Smooth muscle cell (in vitro differentiated cells): ENCODE measurements around the gene PIK3R4. TPM values are rescaled to one million over a fixed set of nuclear protein-coding genes. Genes with fewer than 3 reads are reported as not detected.

ENCODE experiments used
- DNase-seq: peaks from one replicate; lab custom pipeline; 2025; ENCODE audit not compliant: unreplicated experiment; lab: John Stamatoyannopoulos, UW
- H2AFZ ChIP-seq: fragments of 200-600 bp; sonication (generic); 2 replicates; pipeline ENCODE4 v1.6.0; 2016; ENCODE audit warnings: antibody characterized with exemption, low read depth, mild to moderate bottlenecking
- H3F3A ChIP-seq: fragments of 200-600 bp; sonication (generic); 2 replicates; pipeline ENCODE4 v1.6.0; 2017; ENCODE audit warnings: antibody characterized with exemption, low read depth
- H3K27ac ChIP-seq: fragments of 200-600 bp; sonication (generic); 2 replicates; pipeline ENCODE4 v1.5.1; 2016; ENCODE audit warnings: low read depth, mild to moderate bottlenecking
- H3K27me3 ChIP-seq: fragments of 200-600 bp; sonication (generic); 2 replicates; pipeline ENCODE4 v1.6.1; 2016; ENCODE audit warnings: low read depth, mild to moderate bottlenecking
- H3K36me3 ChIP-seq: fragments of 200-600 bp; sonication (generic); 2 replicates; pipeline ENCODE4 v1.5.1; 2016; ENCODE audit warnings: low read depth
- H3K4me1 ChIP-seq: fragments of 200-600 bp; sonication (generic); 2 replicates; pipeline ENCODE4 v1.5.1; 2016; ENCODE audit warnings: low read depth
- H3K4me2 ChIP-seq: fragments of 200-600 bp; sonication (generic); 2 replicates; pipeline ENCODE4 v1.6.0; 2016; ENCODE audit warnings: mild to moderate bottlenecking
- H3K4me3 ChIP-seq: fragments of 200-600 bp; sonication (generic); 2 replicates; pipeline ENCODE4 v1.5.1; 2016; ENCODE audit warnings: mild to moderate bottlenecking
- H3K79me2 ChIP-seq: fragments of 200-600 bp; sonication (generic); 2 replicates; pipeline ENCODE4 v1.6.0; 2016; ENCODE audit warnings: low read depth, mild to moderate bottlenecking
- H3K9ac ChIP-seq: fragments of 200-600 bp; sonication (generic); 2 replicates; pipeline ENCODE4 v1.6.0; 2016; ENCODE audit warnings: low read depth
- H3K9me3 ChIP-seq: fragments of 200-600 bp; sonication (generic); replicated peaks from 2 replicates; pipeline ENCODE4 v1.5.1; 2016; ENCODE audit warnings: low read depth
- H4K20me1 ChIP-seq: fragments of 200-600 bp; sonication (generic); 2 replicates; pipeline ENCODE4 v1.6.0; 2016; ENCODE audit warnings: low read depth
- WGBS: methylation state at CpG from one replicate; pipeline ENCODE4 v1.1.7; 2016; ENCODE audit warnings: low lambda C conversion rate; 5-methylcytosine and 5-hydroxymethylcytosine counted together
- polyA plus RNA-seq: library from polyadenylated mRNA; unstranded; fragments of >200 nt; fragmentation: Nextera tagmentation; extraction: Ambion mirVana; gene quantifications from 2 replicates; pipeline ENCODE4 v1.2.1, GENCODE V29; 2016
- total RNA-seq: library from RNA; depleted of rRNA; stranded (reverse); fragments of >200 nt; gene quantifications from 2 replicates; pipeline ENCODE4 v1.2.3, GENCODE V29; 2014
- TF ChIP-seq, protein P1 (sequence below): fragments of 200-600 bp; sonication (generic); IDR thresholded peaks from 2 replicates; pipeline ENCODE4 v1.5.1; 2017; ENCODE audit warnings: borderline replicate concordance, mild to moderate bottlenecking, antibody characterized with exemption; ENCODE audit not compliant: insufficient read depth, poor library complexity, severe bottlenecking

PIK3R4 gene
- total and polyA plus RNA-seq, 2 experiments from 2014 or later, result 18.3 to 46.4 TPM

GRCh38 chr3:130725746-130726145 is 20.9 kb downstream of the PIK3R4 start:
- H3K4me1 ChIP-seq, result peaks cover 11% of the 10 kb centered on the region
- H3K36me3 ChIP-seq, result no peaks in the 10 kb centered on the region
- H3K79me2 ChIP-seq, result peaks cover 8% of the 10 kb centered on the region
- no peaks in the 10 kb centered on the region for H3K9me3 ChIP-seq
- no peak overlapping the region for H3K4me3 ChIP-seq
- TF ChIP-seq, protein P1, sequence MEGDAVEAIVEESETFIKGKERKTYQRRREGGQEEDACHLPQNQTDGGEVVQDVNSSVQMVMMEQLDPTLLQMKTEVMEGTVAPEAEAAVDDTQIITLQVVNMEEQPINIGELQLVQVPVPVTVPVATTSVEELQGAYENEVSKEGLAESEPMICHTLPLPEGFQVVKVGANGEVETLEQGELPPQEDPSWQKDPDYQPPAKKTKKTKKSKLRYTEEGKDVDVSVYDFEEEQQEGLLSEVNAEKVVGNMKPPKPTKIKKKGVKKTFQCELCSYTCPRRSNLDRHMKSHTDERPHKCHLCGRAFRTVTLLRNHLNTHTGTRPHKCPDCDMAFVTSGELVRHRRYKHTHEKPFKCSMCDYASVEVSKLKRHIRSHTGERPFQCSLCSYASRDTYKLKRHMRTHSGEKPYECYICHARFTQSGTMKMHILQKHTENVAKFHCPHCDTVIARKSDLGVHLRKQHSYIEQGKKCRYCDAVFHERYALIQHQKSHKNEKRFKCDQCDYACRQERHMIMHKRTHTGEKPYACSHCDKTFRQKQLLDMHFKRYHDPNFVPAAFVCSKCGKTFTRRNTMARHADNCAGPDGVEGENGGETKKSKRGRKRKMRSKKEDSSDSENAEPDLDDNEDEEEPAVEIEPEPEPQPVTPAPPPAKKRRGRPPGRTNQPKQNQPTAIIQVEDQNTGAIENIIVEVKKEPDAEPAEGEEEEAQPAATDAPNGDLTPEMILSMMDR, result no peak
- peaks cover 19% of the 10 kb centered on the region for H3F3A ChIP-seq
- H3K27ac ChIP-seq, result no peak overlapping the region
- H3K4me2 ChIP-seq, result no peak overlapping the region
- 94% methylated on average over 2 of the region's 2 CpGs for WGBS
- no peak for DNase-seq
- no peaks in the 10 kb centered on the region for H3K27me3 ChIP-seq
- no peaks in the 10 kb centered on the region for H4K20me1 ChIP-seq
- H2AFZ ChIP-seq, result no peak overlapping the region
- no peak overlapping the region for H3K9ac ChIP-seq

- H3K27ac ChIP-seq, result no peak overlapping the region
- 100% methylated on average over 1 of the region's 1 CpG for WGBS
Observed at GRCh38 chr3:130715616-130716015, 31.0 kb downstream of the PIK3R4 start.

GRCh38 chr3:130712718-130713423 is 33.8 kb downstream of the PIK3R4 start:
- H3K27ac ChIP-seq, result peak overlapping the region; percentile 65
- no peaks in the 10 kb centered on the region for H3K4me1 ChIP-seq
- TF ChIP-seq, protein P1, result no peak
- H3K9me3 ChIP-seq, result no peaks in the 10 kb centered on the region
- peak overlapping the region; percentile 60 for H3K4me2 ChIP-seq
- 70% methylated on average over 3 of the region's 3 CpGs for WGBS
- no peaks in the 10 kb centered on the region for H3K79me2 ChIP-seq
- no peaks in the 10 kb centered on the region for H3F3A ChIP-seq
- H4K20me1 ChIP-seq, result peaks cover 3% of the 10 kb centered on the region
- no peak overlapping the region for H3K4me3 ChIP-seq
- no peak overlapping the region for H3K9ac ChIP-seq
- H3K36me3 ChIP-seq, result peaks cover 37% of the 10 kb centered on the region
- no peak overlapping the region for H2AFZ ChIP-seq
- DNase-seq, result no peak
- H3K27me3 ChIP-seq, result no peaks in the 10 kb centered on the region

More at GRCh38 chr3:130715616-130716015, 31.0 kb downstream of the PIK3R4 start:
- no peaks in the 10 kb centered on the region for H3K9me3 ChIP-seq
- TF ChIP-seq, protein P1, result no peak
- no peaks in the 10 kb centered on the region for H3K4me1 ChIP-seq
- H3K79me2 ChIP-seq, result no peaks in the 10 kb centered on the region
- H3K4me2 ChIP-seq, result no peak overlapping the region
- H3K36me3 ChIP-seq, result peaks cover 30% of the 10 kb centered on the region
- H3K4me3 ChIP-seq, result no peak overlapping the region
- no peak overlapping the region for H2AFZ ChIP-seq
- peaks cover 3% of the 10 kb centered on the region for H4K20me1 ChIP-seq
- H3K27me3 ChIP-seq, result no peaks in the 10 kb centered on the region
- H3F3A ChIP-seq, result no peaks in the 10 kb centered on the region
- no peak overlapping the region for H3K9ac ChIP-seq
- no peak for DNase-seq
